OCI-LY1 (cell line): ENCODE results near the gene NPFF.

Experiments used
- EZH2 ChIP-seq: fragments of 200-600 bp; sonication (generic), shearing (Covaris generic); IDR thresholded peaks from 2 replicates; pipeline ENCODE4 v1.8.0; 2017; ENCODE audit warnings: borderline replicate concordance, mixed run types, mild to moderate bottlenecking, antibody characterized with exemption, low read length, moderate library complexity, mixed read lengths
- TF ChIP-seq, protein P1 (sequence below): fragments of 200-600 bp; sonication (generic), shearing (Covaris generic); IDR thresholded peaks from 2 replicates; pipeline ENCODE4 v1.5.1; 2017; ENCODE audit warnings: mild to moderate bottlenecking, antibody characterized with exemption, low read length, moderate library complexity, mixed read lengths

DNA sequence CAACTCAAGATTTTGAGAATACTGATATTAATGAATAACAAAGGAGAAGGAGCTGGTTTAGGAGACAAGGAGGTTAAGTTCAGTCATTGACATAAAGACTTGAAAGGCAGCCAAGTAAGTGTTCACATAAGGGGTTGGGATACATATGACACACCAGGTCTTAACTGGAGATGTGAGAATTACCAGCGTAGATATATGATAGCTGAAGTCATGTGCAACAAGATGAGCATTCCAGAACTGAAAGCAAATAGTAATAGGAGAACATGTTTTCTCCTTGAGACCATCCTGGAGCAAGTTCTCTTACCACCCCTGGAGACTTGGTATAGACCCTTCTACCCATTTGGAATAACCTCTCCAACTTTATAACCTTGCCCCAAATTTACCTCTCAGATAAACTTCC is 43.3 kb upstream of the NPFF start:
- TF ChIP-seq, protein P1, sequence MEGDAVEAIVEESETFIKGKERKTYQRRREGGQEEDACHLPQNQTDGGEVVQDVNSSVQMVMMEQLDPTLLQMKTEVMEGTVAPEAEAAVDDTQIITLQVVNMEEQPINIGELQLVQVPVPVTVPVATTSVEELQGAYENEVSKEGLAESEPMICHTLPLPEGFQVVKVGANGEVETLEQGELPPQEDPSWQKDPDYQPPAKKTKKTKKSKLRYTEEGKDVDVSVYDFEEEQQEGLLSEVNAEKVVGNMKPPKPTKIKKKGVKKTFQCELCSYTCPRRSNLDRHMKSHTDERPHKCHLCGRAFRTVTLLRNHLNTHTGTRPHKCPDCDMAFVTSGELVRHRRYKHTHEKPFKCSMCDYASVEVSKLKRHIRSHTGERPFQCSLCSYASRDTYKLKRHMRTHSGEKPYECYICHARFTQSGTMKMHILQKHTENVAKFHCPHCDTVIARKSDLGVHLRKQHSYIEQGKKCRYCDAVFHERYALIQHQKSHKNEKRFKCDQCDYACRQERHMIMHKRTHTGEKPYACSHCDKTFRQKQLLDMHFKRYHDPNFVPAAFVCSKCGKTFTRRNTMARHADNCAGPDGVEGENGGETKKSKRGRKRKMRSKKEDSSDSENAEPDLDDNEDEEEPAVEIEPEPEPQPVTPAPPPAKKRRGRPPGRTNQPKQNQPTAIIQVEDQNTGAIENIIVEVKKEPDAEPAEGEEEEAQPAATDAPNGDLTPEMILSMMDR = no peak
- no peak for TF ChIP-seq EZH2
